Gastroesophageal sphincter (tissue), 4 donors: ENCODE results near the gene MBNL1. TPM values are rescaled to one million over a fixed set of nuclear protein-coding genes. Genes with fewer than 3 reads are reported as not detected.

Experiments used
- ATAC-seq: fragments of 150-250 bp; one replicate; pipeline ENCODE4 v1.9.1; 2016; ENCODE audit warnings: mild to moderate bottlenecking, moderate library complexity
- H3K27ac ChIP-seq, 4 donors: fragments of 200-600 bp; sonication (generic) in 3 of 4; 1 replicate in 3 of 4; 2 replicates in 1 of 4; pipeline ENCODE4 v1.5.1; 2016 to 2019
- H3K27me3 ChIP-seq: fragments of 200-600 bp; sonication (generic); one replicate; pipeline ENCODE4 v1.5.1; 2019
- H3K36me3 ChIP-seq, 2 donors: fragments of 200-600 bp; sonication (generic); one replicate each; pipeline ENCODE4 v1.5.1; 2019; ENCODE audit warnings: control low read depth in 1 of 2
- H3K4me1 ChIP-seq, 3 donors: fragments of 200-600 bp; sonication (generic); 1 replicate in 2 of 3; 2 replicates in 1 of 3; pipeline ENCODE4 v1.5.1; 2016 to 2019; ENCODE audit warnings: control low read depth in 2 of 3
- H3K4me3 ChIP-seq, 2 donors: fragments of 200-600 bp; sonication (generic); one replicate each; pipeline ENCODE4 v1.5.1; 2019; ENCODE audit warnings: mild to moderate bottlenecking in 1 of 2, moderate library complexity in 1 of 2
- H3K9me3 ChIP-seq, 3 donors: fragments of 200-600 bp; sonication (generic); one replicate each; pipeline ENCODE4 v1.5.1; 2017 to 2019; ENCODE audit warnings: control low read depth in 2 of 3
- CTCF ChIP-seq, 4 experiments: fragments of 200-600 bp in 2 of 4; fragments of 450-650 bp in 2 of 4; sonication (generic) in 1 of 4; IDR thresholded peaks; one replicate each; pipeline ENCODE4 v1.5.1; 2017 to 2019; ENCODE audit warnings: antibody characterized with exemption in 4 of 4, mild to moderate bottlenecking in 2 of 4, moderate library complexity in 2 of 4
- EP300 ChIP-seq: sonication (generic); formaldehyde crosslinking; IDR thresholded peaks from one replicate; pipeline ENCODE4 v1.6.1; 2017; ENCODE audit warnings: antibody characterized with exemption, mild to moderate bottlenecking
- POLR2A ChIP-seq, 2 donors: fragments of 450-650 bp; IDR thresholded peaks; one replicate each; pipeline ENCODE4 v1.6.1; 2017; ENCODE audit warnings: antibody characterized with exemption in 2 of 2, mild to moderate bottlenecking in 2 of 2, moderate library complexity in 1 of 2
- POLR2AphosphoS5 ChIP-seq: sonication (generic); formaldehyde crosslinking; IDR thresholded peaks from one replicate; pipeline ENCODE4 v1.6.1; 2017; ENCODE audit warnings: antibody characterized with exemption
- WGBS, 2 donors: methylation state at CpG; one replicate each; pipeline ENCODE4 v1.1.5; 2018; ENCODE audit warnings: low coverage in 1 of 2; 5-methylcytosine and 5-hydroxymethylcytosine counted together
- total RNA-seq, 4 donors: library from RNA; depleted of rRNA; stranded (reverse); fragments of >200 nt; gene quantifications; one replicate each; pipeline ENCODE4 v1.1.0, GENCODE V29; 2016

MBNL1 gene
- total RNA-seq, 4 donors from 2014 or later, result 623 to 745 (median 684) TPM

DNA sequence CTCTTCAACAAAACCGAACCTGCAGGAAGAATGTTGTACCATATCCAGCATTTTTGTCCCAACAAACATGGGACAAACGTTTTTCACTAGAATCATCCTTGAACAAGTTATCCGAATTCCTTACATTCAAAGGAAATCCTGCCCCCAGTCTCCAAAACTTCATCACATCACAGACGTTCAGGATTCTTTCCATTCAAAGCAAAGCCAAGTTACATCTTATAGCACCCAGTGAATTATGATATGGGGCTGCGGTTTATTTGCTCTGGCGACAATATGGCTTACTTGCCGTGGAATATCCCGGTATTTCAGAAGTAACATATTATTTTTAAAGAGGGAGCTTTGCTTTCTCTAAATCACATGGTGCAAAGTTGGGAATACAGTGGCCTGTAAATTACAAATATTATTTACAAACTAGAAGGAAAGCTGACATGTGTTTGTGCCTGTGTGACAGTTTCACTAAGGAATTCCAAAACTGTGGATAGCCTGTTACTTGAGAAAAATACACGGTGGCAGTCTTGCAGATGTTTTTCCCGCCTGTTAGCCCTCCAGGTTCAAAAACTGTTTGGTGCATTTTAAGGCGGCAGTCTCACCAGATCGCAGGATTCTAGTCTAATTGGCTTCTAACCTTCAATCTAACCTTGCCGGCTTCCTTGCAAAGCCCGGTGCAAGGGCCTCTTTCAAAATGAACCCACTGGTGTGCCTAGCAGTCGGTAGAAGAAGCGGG lies 736 bp upstream of the MBNL1 start:
- no peaks in the 10 kb centered on the region for H3K27me3 ChIP-seq
- H3K4me3 ChIP-seq, result peak overlapping the region; percentile 59 to 88
- ATAC-seq, result no peak
- TF ChIP-seq EP300 (no peak), CTCF (IDR thresholded peaks at IDR 0.05) (peak in 1 of 4 experiments; percentile 0), POLR2A (IDR thresholded peaks at IDR 0.05) (no peak), POLR2AphosphoS5 (peak; percentile 11)
- no peaks in the 10 kb centered on the region for H3K9me3 ChIP-seq
- peaks cover 2 to 64% (median 11%) of the 10 kb centered on the region in 3 donors for H3K4me1 ChIP-seq
- peak overlapping the region; percentile 91 to 99 (median 98) for H3K27ac ChIP-seq
- H3K36me3 ChIP-seq, result no peaks in the 10 kb centered on the region
- 5 to 9% methylated on average over 10 to 11 of the region's 16 CpGs for WGBS, 2 donors

GRCh38 chr3:152269056-152269830 lies 514 bp downstream of the MBNL1 start:
- H3K27me3 ChIP-seq, result no peaks in the 10 kb centered on the region
- H3K4me3 ChIP-seq, result peak overlapping the region; percentile 59 to 88
- TF ChIP-seq POLR2AphosphoS5, result peak; percentile 98
- peak; percentile 61 for TF ChIP-seq EP300
- TF ChIP-seq POLR2A (IDR thresholded peaks at IDR 0.05), result peak; percentile 69 to 82
- peak in 1 of 4 experiments; percentile 12 for TF ChIP-seq CTCF (IDR thresholded peaks at IDR 0.05)
- 0% methylated on average over 6 to 22 of the region's 56 CpGs for WGBS, 2 donors
- peaks cover 4 to 66% (median 11%) of the 10 kb centered on the region in 3 donors for H3K4me1 ChIP-seq
- H3K9me3 ChIP-seq, result no peaks in the 10 kb centered on the region
- peak overlapping the region; percentile 91 to 99 (median 98) for H3K27ac ChIP-seq
- ATAC-seq, result peak; percentile 86
- H3K36me3 ChIP-seq, result no peaks in the 10 kb centered on the region

DNA sequence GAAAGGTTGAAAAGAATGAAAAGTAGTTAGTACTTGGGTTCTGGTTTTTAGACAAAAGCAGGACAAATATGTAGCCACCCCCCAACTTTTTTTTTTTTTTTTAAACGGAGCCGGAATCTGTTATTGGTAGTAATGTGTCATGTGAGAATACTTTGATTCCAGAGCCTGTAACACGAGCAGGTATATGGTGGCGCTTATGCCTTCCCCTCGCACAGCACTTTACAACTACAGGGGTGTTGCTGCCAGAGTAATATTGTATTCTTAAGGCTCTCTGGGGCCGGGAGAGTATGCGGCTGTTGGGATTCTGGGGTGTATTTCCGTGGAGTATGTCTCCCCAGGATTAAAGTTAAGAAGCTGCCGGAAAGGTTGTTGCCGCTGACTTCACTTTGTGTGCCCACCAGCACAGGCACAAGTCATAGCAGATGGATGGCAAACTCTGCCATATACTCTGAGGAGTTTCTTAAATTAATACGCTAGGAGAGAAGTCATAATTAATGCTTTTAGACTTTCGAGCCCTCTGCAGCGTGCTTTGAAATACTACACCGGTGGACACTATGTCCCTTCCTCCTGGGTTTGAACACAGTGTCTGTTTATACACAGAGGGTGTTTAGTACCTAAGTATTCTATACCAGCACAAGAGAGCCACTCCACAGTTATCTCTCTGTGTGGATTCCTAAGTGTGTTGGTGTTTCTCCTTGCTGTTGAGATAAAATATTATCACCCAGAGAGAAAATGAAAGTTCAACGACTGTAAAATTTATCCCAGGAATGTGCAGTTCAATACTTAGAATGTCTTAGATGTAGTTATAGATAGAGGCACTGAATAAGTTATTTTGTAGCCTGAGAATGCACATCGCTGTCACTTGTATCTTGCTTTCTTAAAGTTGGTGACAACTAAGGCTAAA lies 1.4 kb downstream of the MBNL1 start:
- Histone ChIP-seq H3K27ac (peak overlapping the region; percentile 91 to 99 (median 98)), H3K36me3 (no peaks in the 10 kb centered on the region), H3K4me1 (peaks cover 7 to 66% (median 11%) of the 10 kb centered on the region in 3 donors), H3K9me3 (no peaks in the 10 kb centered on the region), H3K4me3 (peak overlapping the region; percentile 59 to 88), H3K27me3 (no peaks in the 10 kb centered on the region)
- WGBS, 2 donors, result 0% methylated on average over 10 to 11 of the region's 16 CpGs
- TF ChIP-seq POLR2AphosphoS5 (peak; percentile 18), CTCF (IDR thresholded peaks at IDR 0.05) (peak in 1 of 4 experiments; percentile 8), POLR2A (IDR thresholded peaks at IDR 0.05) (peak; percentile 50 to 56), EP300 (no peak)
- peak; percentile 45 for ATAC-seq

DNA sequence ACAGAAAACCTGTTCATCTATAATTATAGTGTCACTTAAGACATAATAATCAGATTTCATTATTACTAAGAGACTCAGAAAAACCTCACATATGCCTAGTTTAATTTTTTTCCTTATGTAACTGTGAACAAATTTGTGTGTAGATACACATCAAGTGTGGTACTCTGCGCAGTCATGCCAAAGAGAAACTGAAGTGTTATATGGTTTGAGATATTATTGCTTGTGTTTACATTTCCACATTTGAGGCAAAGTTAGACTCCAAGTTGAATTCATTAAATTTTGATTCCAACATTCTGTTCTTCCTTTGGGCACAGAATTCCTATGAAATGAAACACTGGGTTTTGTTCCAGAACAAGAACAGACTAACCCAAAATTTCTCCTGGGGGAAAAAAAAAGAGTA lies 2.2 kb downstream of the MBNL1 start:
- Histone ChIP-seq H3K4me1 (peaks cover 11 to 66% (median 13%) of the 10 kb centered on the region in 3 donors), H3K36me3 (no peaks in the 10 kb centered on the region), H3K27ac (peak overlapping the region; percentile 91 to 99 (median 98)), H3K27me3 (no peaks in the 10 kb centered on the region), H3K9me3 (no peaks in the 10 kb centered on the region), H3K4me3 (peak overlapping the region; percentile 59 to 88)
- WGBS, 2 donors, result 13 to 33% methylated on average over 1 of the region's 1 CpG
- TF ChIP-seq CTCF (IDR thresholded peaks at IDR 0.05) (no peak), POLR2AphosphoS5 (peak; percentile 74)
- ATAC-seq, result no peak
